Calu3 (cell line): ENCODE data around the gene AIFM2. TPM values are rescaled to one million over a fixed set of nuclear protein-coding genes. Genes with fewer than 3 reads are reported as not detected.

ENCODE experiments used
- BruUV-seq: library from RNA; stranded (reverse); fragments of 400-500 nt; replicated peaks from 2 replicates; lab custom pipeline; 2021; lab: Mats Ljungman, UMichigan
- CTCF ChIA-PET: fragments of 300-600 bp; sonication (Branson Sonifier 250); formaldehyde crosslinking; loops from one replicate; lab custom pipeline; 2022; ENCODE audit warnings: antibody characterized with exemption; lab: Charles Lee
- DNase-seq: peaks from one replicate; pipeline ENCODE4 v3.0.0; 2022
- H3K27ac Mint-ChIP-seq: one replicate; pipeline ENCODE4 v1.8.0; 2022; ENCODE audit warnings: mixed read lengths; ENCODE audit not compliant: unreplicated experiment
- H3K27me3 Mint-ChIP-seq: one replicate; pipeline ENCODE4 v1.8.0; 2022; ENCODE audit warnings: mixed read lengths; ENCODE audit not compliant: unreplicated experiment
- H3K36me3 Mint-ChIP-seq: one replicate; pipeline ENCODE4 v1.8.0; 2022; ENCODE audit warnings: mild to moderate bottlenecking, moderate library complexity, mixed read lengths; ENCODE audit not compliant: insufficient read depth, unreplicated experiment
- H3K4me1 Mint-ChIP-seq: one replicate; pipeline ENCODE4 v1.8.0; 2022; ENCODE audit warnings: mild to moderate bottlenecking, low read depth, mixed read lengths; ENCODE audit not compliant: unreplicated experiment
- H3K4me3 Mint-ChIP-seq: one replicate; pipeline ENCODE4 v1.8.0; 2022; ENCODE audit warnings: mild to moderate bottlenecking, low read depth, moderate library complexity, mixed read lengths; ENCODE audit not compliant: unreplicated experiment
- H3K9me3 Mint-ChIP-seq: one replicate; pipeline ENCODE4 v1.8.0; 2022; ENCODE audit warnings: low read depth, mixed read lengths; ENCODE audit not compliant: unreplicated experiment
- intact Hi-C: fragments of 100-400 bp; cut with micrococcal nuclease; formaldehyde crosslinking; loops from one replicate; pipeline ENCODE4 v1.10.0; 2022; ENCODE audit not compliant: unreplicated experiment
- total RNA-seq: library from RNA; stranded (reverse); gene quantifications from 2 replicates; pipeline ENCODE4 v1.2.3, GENCODE V29; 2022
- TF ChIP-seq, protein P1 (sequence below): fragments of 200-600 bp; IDR thresholded peaks from one replicate; pipeline ENCODE4 v1.8.0; 2022; ENCODE audit warnings: antibody characterized with exemption; ENCODE audit not compliant: unreplicated experiment

The AIFM2 gene
- total RNA-seq, 1 experiment from 2014 or later = 21.1 TPM

DNA sequence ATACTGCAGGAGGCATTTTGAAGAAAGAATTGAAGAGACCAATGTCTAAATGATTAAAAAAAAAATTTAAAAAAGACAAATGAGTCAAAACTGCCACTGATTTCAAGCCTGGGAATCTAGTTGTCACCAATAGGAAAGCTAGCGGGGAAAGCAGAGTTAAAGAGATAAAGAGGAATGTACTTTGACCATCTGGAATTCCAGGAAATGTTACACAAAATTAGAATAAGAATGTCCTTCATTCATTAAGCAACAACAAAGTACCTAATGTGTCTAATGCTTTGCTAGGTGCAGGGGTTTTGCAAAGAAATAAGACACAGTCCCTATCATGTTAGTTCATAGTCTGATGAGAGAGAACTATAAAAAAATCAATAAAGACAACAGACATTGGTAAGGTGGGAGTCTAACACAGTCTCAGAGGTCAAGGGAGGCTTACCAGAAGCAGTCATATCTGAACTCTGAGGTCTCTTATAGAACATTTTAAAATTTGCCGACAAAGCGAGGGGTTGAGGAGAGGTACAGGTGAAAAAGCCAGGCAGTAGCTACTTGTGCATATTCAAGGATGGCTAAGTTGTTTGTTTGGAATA lies 22.7 kb upstream of the AIFM2 start:
- peaks cover 7% of the 10 kb centered on the region for H3K4me1 Mint-ChIP-seq
- DNase-seq = no peak
- no peaks in the 10 kb centered on the region for H3K9me3 Mint-ChIP-seq
- H3K27ac Mint-ChIP-seq = no peak overlapping the region
- intact Hi-C loops = no loop called here
- TF ChIP-seq, protein P1, sequence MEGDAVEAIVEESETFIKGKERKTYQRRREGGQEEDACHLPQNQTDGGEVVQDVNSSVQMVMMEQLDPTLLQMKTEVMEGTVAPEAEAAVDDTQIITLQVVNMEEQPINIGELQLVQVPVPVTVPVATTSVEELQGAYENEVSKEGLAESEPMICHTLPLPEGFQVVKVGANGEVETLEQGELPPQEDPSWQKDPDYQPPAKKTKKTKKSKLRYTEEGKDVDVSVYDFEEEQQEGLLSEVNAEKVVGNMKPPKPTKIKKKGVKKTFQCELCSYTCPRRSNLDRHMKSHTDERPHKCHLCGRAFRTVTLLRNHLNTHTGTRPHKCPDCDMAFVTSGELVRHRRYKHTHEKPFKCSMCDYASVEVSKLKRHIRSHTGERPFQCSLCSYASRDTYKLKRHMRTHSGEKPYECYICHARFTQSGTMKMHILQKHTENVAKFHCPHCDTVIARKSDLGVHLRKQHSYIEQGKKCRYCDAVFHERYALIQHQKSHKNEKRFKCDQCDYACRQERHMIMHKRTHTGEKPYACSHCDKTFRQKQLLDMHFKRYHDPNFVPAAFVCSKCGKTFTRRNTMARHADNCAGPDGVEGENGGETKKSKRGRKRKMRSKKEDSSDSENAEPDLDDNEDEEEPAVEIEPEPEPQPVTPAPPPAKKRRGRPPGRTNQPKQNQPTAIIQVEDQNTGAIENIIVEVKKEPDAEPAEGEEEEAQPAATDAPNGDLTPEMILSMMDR = no peak
- no TSS peak for BruUV-seq
- no peaks in the 10 kb centered on the region for H3K27me3 Mint-ChIP-seq
- H3K36me3 Mint-ChIP-seq = peaks cover 76% of the 10 kb centered on the region
- no peak overlapping the region for H3K4me3 Mint-ChIP-seq
- CTCF ChIA-PET = interaction anchor here (1.6 kb wide), 1 partner anchor 9 kb away, joined by 3 read pairs; the partner anchor contains the start of gene TYSND1

- intact Hi-C loops = no loop called here
- CTCF ChIA-PET = no interaction called here
- peaks cover 8% of the 10 kb centered on the region for H3K4me1 Mint-ChIP-seq
- H3K27ac Mint-ChIP-seq = no peak overlapping the region
- no peaks in the 10 kb centered on the region for H3K27me3 Mint-ChIP-seq
- peaks cover 85% of the 10 kb centered on the region for H3K36me3 Mint-ChIP-seq
- no peak for DNase-seq
- BruUV-seq = no TSS peak
- no peak overlapping the region for H3K4me3 Mint-ChIP-seq
- H3K9me3 Mint-ChIP-seq = no peaks in the 10 kb centered on the region
- TF ChIP-seq, protein P1 = no peak
Observed at GRCh38 chr10:70148516-70148915, 15.9 kb upstream of the AIFM2 start.

GRCh38 chr10:70147259-70147625 lies 14.6 kb upstream of the AIFM2 start:
- no peak for DNase-seq
- TF ChIP-seq, protein P1 = no peak
- Mint-ChIP-seq H3K36me3 (peaks cover 77% of the 10 kb centered on the region), H3K27me3 (no peaks in the 10 kb centered on the region), H3K27ac (peak overlapping the region; percentile 91), H3K4me1 (peaks cover 8% of the 10 kb centered on the region), H3K4me3 (peak overlapping the region; percentile 86), H3K9me3 (no peaks in the 10 kb centered on the region)
- intact Hi-C loops = loop anchor here (2.0 kb wide), 1 partner anchor 218 kb away; no protein-coding TSS in a partner anchor
- no TSS peak for BruUV-seq
- CTCF ChIA-PET = interaction anchor here (0.7 to 1.9 kb wide), 12 partner anchors 10 to 361 kb away, joined by 3 to 33 read pairs (median 6); partner anchors contain the start of gene SAR1A

DNA sequence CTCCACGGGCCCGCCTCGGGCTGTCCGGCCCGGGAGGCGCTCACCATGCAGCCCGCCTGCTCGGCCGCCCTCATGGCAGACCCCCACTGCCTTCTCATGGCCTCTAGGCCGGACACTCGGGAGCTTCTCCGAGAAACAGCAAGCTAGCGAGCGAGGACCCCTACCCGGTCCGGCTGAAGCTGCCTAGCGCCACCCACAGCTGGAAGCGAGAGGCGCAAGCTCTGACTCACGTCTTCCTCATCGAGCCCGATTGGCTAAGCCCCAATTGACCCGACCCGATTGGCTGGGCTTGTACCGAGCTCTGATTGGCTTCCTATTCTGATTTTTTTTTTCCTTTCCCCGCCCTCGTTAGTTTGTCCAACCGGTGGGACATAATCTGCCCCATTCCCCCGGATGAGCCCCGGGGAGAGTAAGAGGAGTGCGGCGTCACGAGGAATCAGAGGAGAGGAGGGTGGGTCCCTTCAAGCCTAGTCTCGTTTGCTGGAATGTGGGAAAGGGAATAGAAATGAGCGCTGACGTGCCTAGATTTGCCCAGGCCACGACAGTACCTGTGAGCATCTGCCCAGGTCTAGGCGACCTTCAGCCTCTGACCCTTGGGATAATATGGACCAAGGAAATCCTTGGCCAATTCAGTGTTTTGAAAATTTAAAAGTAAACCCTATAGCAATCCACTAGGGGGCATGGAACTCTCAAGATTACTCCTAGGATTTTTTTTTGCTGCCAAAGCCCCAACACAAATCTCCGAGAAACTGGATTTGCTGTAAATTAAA lies 14.0 kb upstream of the AIFM2 start, which contains the start of gene TYSND1:
TSS of gene TYSND1 (minus strand) at position 212 of the 770 bp plus-strand sequence. CDS start at position 98, 114 bp downstream.
- peak within 1 kb of the TSS; percentile 91 for H3K27ac Mint-ChIP-seq
- peaks cover 8% of the 10 kb centered on the region for H3K4me1 Mint-ChIP-seq
- peaks cover 72% of the 10 kb centered on the region for H3K36me3 Mint-ChIP-seq
- peak within 1 kb of the TSS; percentile 86 for H3K4me3 Mint-ChIP-seq
- CTCF ChIA-PET = interaction anchor here (0.6 to 1.9 kb wide), 29 partner anchors 8 to 360 kb away, joined by 3 to 33 read pairs (median 4); partner anchors contain the start of genes EIF4EBP2 and SAR1A
- TF ChIP-seq, protein P1 = peak; percentile 12
- TSS peak; percentile 93 for BruUV-seq
- no peaks in the 10 kb centered on the region for H3K9me3 Mint-ChIP-seq
- H3K27me3 Mint-ChIP-seq = no peaks in the 10 kb centered on the region
- intact Hi-C loops = loop anchor here (2.0 kb wide), 1 partner anchor 218 kb away; no protein-coding TSS in a partner anchor
- peak; percentile 98 for DNase-seq
